ENCODE data around the gene DLGAP1.

DNA sequence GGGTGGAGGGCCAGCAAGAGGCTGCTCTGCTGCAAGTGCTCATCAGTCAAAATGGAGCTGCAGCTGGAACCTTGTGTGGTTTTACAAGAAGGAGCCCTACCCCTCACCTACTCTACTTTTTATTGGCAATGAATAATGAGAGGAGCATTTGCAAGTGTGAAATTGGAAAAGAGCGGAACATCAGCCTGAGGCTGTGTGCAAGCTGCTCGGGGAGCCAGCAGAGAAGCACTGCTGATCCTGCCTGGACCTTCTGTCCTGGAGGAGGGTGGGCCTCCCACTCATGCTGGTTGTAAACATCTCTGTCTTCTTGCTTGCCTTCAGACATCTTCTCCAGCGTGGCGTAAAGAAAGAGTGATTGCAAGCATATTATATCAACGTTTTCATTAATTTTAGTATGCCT, 256.2 kb downstream of the DLGAP1 start:
- TF ChIP-seq POLR2A (IDR thresholded peaks at IDR 0.05; ENCODE audit: low read depth, low read length) (no peak), BHLHE40 (IDR thresholded peaks at IDR 0.05; ENCODE audit: low read depth, low read length) (no peak), FOS (IDR thresholded peaks at IDR 0.05; ENCODE audit: low read depth, low read length) (no peak), CEBPB (IDR thresholded peaks at IDR 0.05; ENCODE audit: low read depth, low read length) (no peak), MXI1 (IDR thresholded peaks at IDR 0.05; ENCODE audit: borderline replicate concordance, low read depth, low read length) (no peak), RAD21 (IDR thresholded peaks at IDR 0.05; ENCODE audit: low read length) (no peak), RCOR1 (IDR thresholded peaks at IDR 0.05; ENCODE audit: insufficient replicate concordance, low read length) (no peak), MAZ (IDR thresholded peaks at IDR 0.05; ENCODE audit: borderline replicate concordance, low read depth, low read length) (no peak)
- TF ChIP-seq, protein P1, sequence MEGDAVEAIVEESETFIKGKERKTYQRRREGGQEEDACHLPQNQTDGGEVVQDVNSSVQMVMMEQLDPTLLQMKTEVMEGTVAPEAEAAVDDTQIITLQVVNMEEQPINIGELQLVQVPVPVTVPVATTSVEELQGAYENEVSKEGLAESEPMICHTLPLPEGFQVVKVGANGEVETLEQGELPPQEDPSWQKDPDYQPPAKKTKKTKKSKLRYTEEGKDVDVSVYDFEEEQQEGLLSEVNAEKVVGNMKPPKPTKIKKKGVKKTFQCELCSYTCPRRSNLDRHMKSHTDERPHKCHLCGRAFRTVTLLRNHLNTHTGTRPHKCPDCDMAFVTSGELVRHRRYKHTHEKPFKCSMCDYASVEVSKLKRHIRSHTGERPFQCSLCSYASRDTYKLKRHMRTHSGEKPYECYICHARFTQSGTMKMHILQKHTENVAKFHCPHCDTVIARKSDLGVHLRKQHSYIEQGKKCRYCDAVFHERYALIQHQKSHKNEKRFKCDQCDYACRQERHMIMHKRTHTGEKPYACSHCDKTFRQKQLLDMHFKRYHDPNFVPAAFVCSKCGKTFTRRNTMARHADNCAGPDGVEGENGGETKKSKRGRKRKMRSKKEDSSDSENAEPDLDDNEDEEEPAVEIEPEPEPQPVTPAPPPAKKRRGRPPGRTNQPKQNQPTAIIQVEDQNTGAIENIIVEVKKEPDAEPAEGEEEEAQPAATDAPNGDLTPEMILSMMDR (conservative IDR thresholded peaks at IDR 0.05; ENCODE audit: low read depth, low read length) = no peak
